Measurements from ENCODE around the gene WDFY1.

WDFY1 gene

GRCh38 chr2:223979730-223980396 lies 34.7 kb upstream of the WDFY1 start:
- no peak for TF ChIP-seq CTCF (IDR thresholded peaks at IDR 0.05)
- Histone ChIP-seq H3K9ac (no peak overlapping the region), H3K4me1 (no peaks in the 10 kb centered on the region), H3K9me3 (ENCODE audit: control insufficient read depth, low read length) (no peaks in the 10 kb centered on the region), H3K4me3 (ENCODE audit: low read depth, low read length) (no peak overlapping the region), H3K4me2 (ENCODE audit: low read length) (no peak overlapping the region), H3K36me3 (ENCODE audit: control insufficient read depth, insufficient read depth, low read length) (no peaks in the 10 kb centered on the region), H3K79me2 (no peaks in the 10 kb centered on the region), H2AFZ (no peak overlapping the region), H3K27me3 (ENCODE audit: control insufficient read depth, insufficient read depth, low read length) (no peaks in the 10 kb centered on the region), H3K27ac (no peak overlapping the region)

GRCh38 chr2:223978451-223978850 lies 33.3 kb upstream of the WDFY1 start:
- H3K9me3 ChIP-seq (ENCODE audit: control insufficient read depth, low read length) = no peaks in the 10 kb centered on the region
- TF ChIP-seq CTCF (IDR thresholded peaks at IDR 0.05) = no peak
- no peak overlapping the region for H3K27ac ChIP-seq
- no peaks in the 10 kb centered on the region for H3K27me3 ChIP-seq (ENCODE audit: control insufficient read depth, insufficient read depth, low read length)
- no peak overlapping the region for H3K4me2 ChIP-seq (ENCODE audit: low read length)
- H3K9ac ChIP-seq = no peak overlapping the region
- no peaks in the 10 kb centered on the region for H3K36me3 ChIP-seq (ENCODE audit: control insufficient read depth, insufficient read depth, low read length)
- H2AFZ ChIP-seq = no peak overlapping the region
- no peaks in the 10 kb centered on the region for H3K79me2 ChIP-seq
- H3K4me1 ChIP-seq = no peaks in the 10 kb centered on the region
- H3K4me3 ChIP-seq (ENCODE audit: low read depth, low read length) = no peak overlapping the region

- no peak overlapping the region for H3K27ac ChIP-seq
- no peak overlapping the region for H3K9ac ChIP-seq
- no peak overlapping the region for H3K4me2 ChIP-seq (ENCODE audit: low read length)
- H2AFZ ChIP-seq = no peak overlapping the region
- H3K27me3 ChIP-seq (ENCODE audit: control insufficient read depth, insufficient read depth, low read length) = no peaks in the 10 kb centered on the region
- H3K9me3 ChIP-seq (ENCODE audit: control insufficient read depth, low read length) = no peaks in the 10 kb centered on the region
- no peak overlapping the region for H3K4me3 ChIP-seq (ENCODE audit: low read depth, low read length)
- TF ChIP-seq CTCF (IDR thresholded peaks at IDR 0.05) = no peak
- no peaks in the 10 kb centered on the region for H3K4me1 ChIP-seq
- no peaks in the 10 kb centered on the region for H3K36me3 ChIP-seq (ENCODE audit: control insufficient read depth, insufficient read depth, low read length)
- no peaks in the 10 kb centered on the region for H3K79me2 ChIP-seq
Measured at GRCh38 chr2:223976635-223977226, 31.6 kb upstream of the WDFY1 start.

- H3K27ac ChIP-seq = no peak overlapping the region
- no peak overlapping the region for H3K9ac ChIP-seq
- H3K27me3 ChIP-seq (ENCODE audit: control insufficient read depth, insufficient read depth, low read length) = no peaks in the 10 kb centered on the region
- no peaks in the 10 kb centered on the region for H3K4me1 ChIP-seq
- H3K4me2 ChIP-seq (ENCODE audit: low read length) = no peak overlapping the region
- no peak for TF ChIP-seq CTCF (IDR thresholded peaks at IDR 0.05)
- no peak overlapping the region for H2AFZ ChIP-seq
- no peaks in the 10 kb centered on the region for H3K9me3 ChIP-seq (ENCODE audit: control insufficient read depth, low read length)
- H3K79me2 ChIP-seq = no peaks in the 10 kb centered on the region
- H3K4me3 ChIP-seq (ENCODE audit: low read depth, low read length) = no peak overlapping the region
- H3K36me3 ChIP-seq (ENCODE audit: control insufficient read depth, insufficient read depth, low read length) = no peaks in the 10 kb centered on the region
Measured at GRCh38 chr2:223973606-223974005, 28.5 kb upstream of the WDFY1 start.

- Histone ChIP-seq H3K79me2 (no peaks in the 10 kb centered on the region), H3K4me3 (ENCODE audit: low read depth, low read length) (no peak overlapping the region), H2AFZ (no peak overlapping the region), H3K27ac (no peak overlapping the region), H3K4me2 (ENCODE audit: low read length) (no peak overlapping the region), H3K9ac (no peak overlapping the region), H3K4me1 (no peaks in the 10 kb centered on the region), H3K27me3 (ENCODE audit: control insufficient read depth, insufficient read depth, low read length) (no peaks in the 10 kb centered on the region), H3K36me3 (ENCODE audit: control insufficient read depth, insufficient read depth, low read length) (no peaks in the 10 kb centered on the region), H3K9me3 (ENCODE audit: control insufficient read depth, low read length) (no peaks in the 10 kb centered on the region)
- TF ChIP-seq CTCF (IDR thresholded peaks at IDR 0.05) = no peak
Measured at GRCh38 chr2:223972656-223973102, 27.5 kb upstream of the WDFY1 start.

Data from parathyroid adenoma (tissue), 2 donors.